NT2/D1 (cell line): ENCODE data around the gene L3MBTL4.

Source experiments
- DNase-seq: peaks from one replicate; pipeline ENCODE4 v3.0.0-alpha.2; 2011; ENCODE audit warnings: low read depth, low spot score
- H3K27me3 ChIP-seq: 2 replicates; pipeline ENCODE4 v1.6.0; 2011; ENCODE audit warnings: mild to moderate bottlenecking; ENCODE audit not compliant: insufficient read length, insufficient read depth
- H3K36me3 ChIP-seq: 2 replicates; pipeline ENCODE4 v1.6.1; 2011; ENCODE audit warnings: mild to moderate bottlenecking, low read length, mixed read lengths; ENCODE audit not compliant: insufficient read depth, insufficient read length
- H3K4me1 ChIP-seq: 2 replicates; pipeline ENCODE4 v1.5.1; 2011; ENCODE audit not compliant: insufficient read depth, insufficient read length
- H3K4me3 ChIP-seq: 2 replicates; pipeline ENCODE4 v1.5.1; 2011; ENCODE audit warnings: low read depth; ENCODE audit not compliant: insufficient read length
- H3K9ac ChIP-seq: 2 replicates; pipeline ENCODE4 v1.6.0; 2011; ENCODE audit warnings: low read depth; ENCODE audit not compliant: insufficient read length
- H3K9me3 ChIP-seq: 2 replicates; pipeline ENCODE4 v1.5.1; 2011; ENCODE audit warnings: mild to moderate bottlenecking, low read length; ENCODE audit not compliant: insufficient read depth
- SUZ12 ChIP-seq: IDR thresholded peaks from 2 replicates; pipeline ENCODE4 v1.6.1; 2011; ENCODE audit not compliant: insufficient read length, insufficient read depth; ENCODE audit errors: extremely low read depth
- YY1 ChIP-seq: IDR thresholded peaks from 2 replicates; pipeline ENCODE4 v1.6.1; 2011; ENCODE audit not compliant: insufficient read length, insufficient read depth
- ZNF274 ChIP-seq: IDR thresholded peaks from 2 replicates; pipeline ENCODE4 v1.6.1; 2011; ENCODE audit warnings: mild to moderate bottlenecking, low read depth, low read length

The L3MBTL4 gene

GRCh38 chr18:6069539-6069938 is 345.2 kb downstream of the L3MBTL4 start:
- no peaks in the 10 kb centered on the region for H3K36me3 ChIP-seq
- H3K4me1 ChIP-seq, result no peaks in the 10 kb centered on the region
- H3K4me3 ChIP-seq, result no peak overlapping the region
- DNase-seq, result no peak
- H3K27me3 ChIP-seq, result no peaks in the 10 kb centered on the region
- TF ChIP-seq YY1 (no peak), SUZ12 (no peak), ZNF274 (no peak)
- no peak overlapping the region for H3K9ac ChIP-seq
- no peaks in the 10 kb centered on the region; the same call in 1 of the 2 replicates for H3K9me3 ChIP-seq

GRCh38 chr18:6069103-6069502 is 345.6 kb downstream of the L3MBTL4 start:
- DNase-seq, result no peak
- TF ChIP-seq YY1 (no peak), ZNF274 (no peak), SUZ12 (no peak)
- H3K4me3 ChIP-seq, result no peak overlapping the region

GRCh38 chr18:6060149-6060548 is 354.6 kb downstream of the L3MBTL4 start:
- peaks cover 2% of the 10 kb centered on the region for H3K4me1 ChIP-seq
- H3K9me3 ChIP-seq, result no peaks in the 10 kb centered on the region
- DNase-seq, result no peak

More at GRCh38 chr18:6069103-6069502, 345.6 kb downstream of the L3MBTL4 start:
- H3K36me3 ChIP-seq, result no peaks in the 10 kb centered on the region
- H3K27me3 ChIP-seq, result no peaks in the 10 kb centered on the region
- H3K4me1 ChIP-seq, result no peaks in the 10 kb centered on the region
- no peaks in the 10 kb centered on the region; the same call in 1 of the 2 replicates for H3K9me3 ChIP-seq
- no peak overlapping the region for H3K9ac ChIP-seq

GRCh38 chr18:6059551-6059950 is 355.2 kb downstream of the L3MBTL4 start:
- H3K4me1 ChIP-seq, result peaks cover 2% of the 10 kb centered on the region

More at GRCh38 chr18:6060149-6060548, 354.6 kb downstream of the L3MBTL4 start:
- no peak overlapping the region for H3K4me3 ChIP-seq
- TF ChIP-seq SUZ12 (no peak), YY1 (no peak), ZNF274 (no peak)
- H3K36me3 ChIP-seq, result no peaks in the 10 kb centered on the region
- no peak overlapping the region for H3K9ac ChIP-seq
- H3K27me3 ChIP-seq, result no peaks in the 10 kb centered on the region

GRCh38 chr18:6058941-6059340 is 355.8 kb downstream of the L3MBTL4 start:
- no peak for TF ChIP-seq YY1
- no peak for TF ChIP-seq SUZ12
- TF ChIP-seq ZNF274, result no peak
- no peak for DNase-seq
- Histone ChIP-seq H3K9me3 (no peaks in the 10 kb centered on the region), H3K9ac (no peak overlapping the region), H3K4me3 (no peak overlapping the region), H3K36me3 (no peaks in the 10 kb centered on the region), H3K4me1 (peaks cover 2% of the 10 kb centered on the region), H3K27me3 (no peaks in the 10 kb centered on the region)

More at GRCh38 chr18:6059551-6059950, 355.2 kb downstream of the L3MBTL4 start:
- Histone ChIP-seq H3K9me3 (no peaks in the 10 kb centered on the region), H3K9ac (no peak overlapping the region), H3K27me3 (no peaks in the 10 kb centered on the region), H3K36me3 (no peaks in the 10 kb centered on the region), H3K4me3 (no peak overlapping the region)
- TF ChIP-seq YY1, result no peak
- TF ChIP-seq SUZ12, result no peak
- no peak for TF ChIP-seq ZNF274
- no peak for DNase-seq

- H3K27me3 ChIP-seq, result no peaks in the 10 kb centered on the region
- H3K4me3 ChIP-seq, result no peak overlapping the region
- DNase-seq, result no peak
- H3K4me1 ChIP-seq, result peaks cover 2% of the 10 kb centered on the region
- no peaks in the 10 kb centered on the region for H3K9me3 ChIP-seq
- no peaks in the 10 kb centered on the region for H3K36me3 ChIP-seq
- TF ChIP-seq YY1 (no peak), ZNF274 (no peak), SUZ12 (no peak)
- H3K9ac ChIP-seq, result no peak overlapping the region
These were observed 357.1 kb downstream of the L3MBTL4 start for GRCh38 chr18:6057604-6058003.

GRCh38 chr18:6056171-6056910 is 358.4 kb downstream of the L3MBTL4 start:
- H3K4me1 ChIP-seq, result peaks cover 2% of the 10 kb centered on the region
- H3K4me3 ChIP-seq, result no peak overlapping the region
- no peaks in the 10 kb centered on the region for H3K9me3 ChIP-seq
- TF ChIP-seq YY1 (no peak), SUZ12 (no peak), ZNF274 (no peak)
- H3K9ac ChIP-seq, result no peak overlapping the region
- no peaks in the 10 kb centered on the region for H3K36me3 ChIP-seq
- no peak for DNase-seq
- no peaks in the 10 kb centered on the region for H3K27me3 ChIP-seq
